NCI-H1930 (cell line): Measurements from ENCODE around the gene RASGEF1C.

ENCODE experiments used
- DNase-seq, 2 experiments: peaks; one replicate each; lab custom pipeline; 2025; lab: John Stamatoyannopoulos, UW

Gene RASGEF1C

DNA sequence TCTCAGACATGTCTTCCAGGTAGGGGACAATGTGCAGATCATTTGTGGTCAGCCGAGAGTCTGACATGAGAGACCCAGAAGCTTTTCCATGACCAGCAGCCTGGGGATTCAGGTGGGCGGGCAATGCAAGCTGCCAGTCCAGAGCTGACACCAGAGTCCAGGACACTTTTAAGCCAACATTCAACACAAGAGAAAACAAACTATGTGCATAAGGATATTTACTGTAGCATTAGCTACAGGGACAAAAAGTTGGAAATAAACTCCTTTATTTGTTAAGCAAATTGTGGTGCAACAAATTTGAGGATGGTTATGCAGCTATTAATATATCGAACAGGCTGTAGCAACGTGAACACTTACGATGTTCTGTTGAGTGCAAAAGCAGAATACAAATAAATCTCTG, 127.5 kb downstream of the RASGEF1C start:
- no peak for DNase-seq

DNA sequence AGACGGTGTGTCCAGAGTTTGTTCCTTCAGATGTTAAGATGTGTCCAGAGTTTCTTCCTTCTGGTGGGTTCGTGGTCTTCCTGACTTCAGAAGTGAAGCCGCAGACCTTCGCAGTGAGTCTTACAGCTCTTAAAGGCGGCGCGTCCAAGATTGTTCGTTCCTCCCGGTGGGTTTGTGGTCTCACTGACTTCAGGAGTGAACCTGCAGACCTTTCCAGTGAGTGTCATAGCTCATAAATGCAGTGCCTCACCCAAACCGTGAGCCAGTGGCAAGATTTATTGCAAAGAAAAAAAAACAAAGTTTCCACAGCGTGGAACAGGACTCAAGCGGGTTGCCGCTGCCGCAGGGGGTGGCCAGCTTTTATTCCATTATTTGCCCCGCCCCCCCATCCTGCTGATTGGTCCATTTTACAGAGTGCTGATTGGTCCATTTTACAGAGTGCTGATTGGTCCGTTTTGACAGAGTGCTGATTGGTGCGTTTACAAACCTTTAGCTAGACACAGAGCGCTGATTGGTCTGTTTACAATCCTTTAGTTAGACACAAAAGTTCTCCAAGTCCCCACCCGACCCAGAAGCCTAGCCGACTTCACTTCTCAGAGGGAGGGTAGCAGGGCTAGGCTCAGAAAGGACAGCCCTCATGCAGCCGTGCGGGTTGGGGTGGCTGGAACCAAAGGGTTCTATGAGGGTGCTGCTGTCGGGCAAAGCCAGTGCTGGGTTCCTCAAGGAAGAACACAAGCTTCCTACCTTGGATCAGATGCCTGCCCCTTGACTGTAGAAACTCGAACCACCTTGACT, 128.3 kb downstream of the RASGEF1C start:
- DNase-seq: no peak

GRCh38 chr5:180079702-180080466, 129.1 kb downstream of the RASGEF1C start:
- no peak for DNase-seq

DNA sequence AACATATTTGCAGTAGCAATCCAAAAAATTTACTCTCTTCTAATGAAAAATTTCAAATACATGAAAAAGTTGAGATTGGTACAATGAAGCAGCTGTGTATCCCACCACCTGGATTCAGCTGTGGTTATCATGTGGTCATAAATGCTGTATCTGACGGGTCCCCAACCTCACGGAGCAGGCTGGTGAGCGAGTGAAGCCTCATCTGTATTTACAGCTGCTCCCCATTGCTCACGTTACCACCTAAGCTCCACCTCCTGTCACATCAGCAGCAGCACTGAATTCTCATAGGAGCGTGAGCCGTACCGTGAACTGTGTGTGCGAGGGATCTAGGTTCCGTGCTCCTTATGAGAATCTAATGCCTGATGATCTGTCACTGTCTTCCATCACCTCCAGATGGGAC, 130.7 kb downstream of the RASGEF1C start:
- DNase-seq: no peak

DNA sequence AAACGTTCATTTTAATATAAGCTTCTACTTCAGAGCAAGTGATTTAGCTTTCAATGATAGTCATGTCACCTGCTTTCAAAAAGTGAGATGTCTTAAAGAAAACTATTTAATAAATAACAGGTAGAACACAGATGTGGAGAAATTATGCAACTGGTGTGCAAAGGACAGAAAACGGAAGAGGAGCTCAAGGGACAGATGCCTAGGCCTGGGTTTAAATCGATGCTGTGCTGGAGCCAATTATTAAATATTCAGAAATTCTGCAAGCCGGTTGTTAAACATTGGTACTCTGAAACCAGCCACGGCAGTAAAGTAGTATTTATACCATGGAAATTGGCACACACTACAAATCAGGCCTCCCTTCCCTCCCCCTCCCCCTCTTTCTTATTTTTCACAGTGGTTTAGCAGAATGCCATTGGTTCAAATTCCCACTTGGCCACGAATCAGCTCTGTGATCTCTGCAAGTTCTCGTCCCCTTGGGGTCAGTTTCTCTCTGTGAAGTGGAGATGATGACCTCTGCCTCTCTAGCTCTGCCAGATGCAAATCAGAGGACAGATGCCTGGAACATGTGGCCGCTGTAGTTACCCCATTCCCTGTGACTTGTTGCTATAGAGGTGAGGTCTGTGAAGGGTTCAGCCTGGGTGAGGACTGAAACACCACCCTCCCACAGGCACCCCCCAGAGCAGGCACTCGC, 131.3 kb downstream of the RASGEF1C start:
- DNase-seq: no peak

DNA sequence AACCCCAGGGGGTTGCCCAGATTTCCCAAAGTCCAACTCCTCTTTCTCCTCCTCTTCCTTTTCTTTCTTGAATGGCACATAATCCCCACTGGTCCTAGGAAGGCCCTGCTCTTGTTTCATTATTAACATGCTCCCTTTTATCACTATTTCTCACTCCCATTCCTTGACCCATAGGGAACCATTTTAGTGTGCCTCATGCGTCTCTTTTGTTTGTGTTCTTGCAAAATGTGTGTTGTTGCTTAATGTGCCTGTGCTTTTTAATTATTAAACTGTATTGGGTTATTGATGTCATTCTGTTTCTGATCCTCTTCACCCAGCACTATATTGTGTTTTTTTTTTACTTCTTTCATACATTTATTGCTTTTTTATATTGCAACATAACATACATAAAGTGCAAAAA, 133.3 kb downstream of the RASGEF1C start:
- DNase-seq: no peak

DNA sequence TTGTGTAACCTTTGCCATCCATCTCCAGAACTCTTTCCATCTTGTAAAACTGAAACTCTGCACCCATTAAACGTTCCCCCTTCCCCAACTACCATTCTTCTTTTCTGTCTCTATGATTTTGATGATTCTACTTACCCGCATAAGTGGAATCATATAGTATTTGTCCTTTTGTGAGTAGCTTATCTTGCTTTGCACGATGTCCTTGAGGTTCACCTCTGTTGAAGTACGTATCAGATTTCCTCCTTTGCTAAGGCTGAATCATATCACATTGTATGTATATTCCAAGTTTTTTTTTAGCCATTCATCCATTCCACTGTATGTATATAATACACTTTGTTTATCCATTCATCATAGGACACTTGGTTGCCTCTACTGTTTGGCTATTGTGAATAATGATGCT, 134.5 kb downstream of the RASGEF1C start:
- no peak for DNase-seq

DNA sequence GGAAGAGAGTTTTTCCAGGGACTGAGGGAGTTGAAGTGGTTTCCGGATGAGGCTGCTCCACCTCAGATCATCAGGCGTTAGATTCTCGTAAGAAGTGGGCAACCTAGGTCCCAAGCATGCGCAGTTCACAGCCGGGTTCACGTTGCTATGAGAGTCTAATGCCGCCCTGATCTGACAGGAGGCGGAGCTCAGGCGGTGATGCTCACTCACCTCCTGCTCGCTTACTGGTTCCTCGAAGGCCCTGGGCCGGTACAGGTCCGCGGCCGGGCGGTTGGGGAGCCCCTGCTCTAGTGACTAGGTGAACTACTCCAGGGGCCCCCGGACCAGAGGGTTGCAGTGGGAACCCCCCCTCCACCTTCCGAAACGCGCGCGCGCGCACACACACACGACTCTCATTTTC, 136.5 kb downstream of the RASGEF1C start:
- DNase-seq: no peak

- no peak for DNase-seq
Measured at GRCh38 chr5:180072256-180072548, 136.8 kb downstream of the RASGEF1C start.

GRCh38 chr5:180071531-180072255, 137.3 kb downstream of the RASGEF1C start, which contains the start of gene RNF130:
TSS of gene RNF130 (minus strand) at chr5:180071759. CDS start at chr5:180071702, 57 bp downstream.
- peak; percentile 72 to 82 for DNase-seq

DNA sequence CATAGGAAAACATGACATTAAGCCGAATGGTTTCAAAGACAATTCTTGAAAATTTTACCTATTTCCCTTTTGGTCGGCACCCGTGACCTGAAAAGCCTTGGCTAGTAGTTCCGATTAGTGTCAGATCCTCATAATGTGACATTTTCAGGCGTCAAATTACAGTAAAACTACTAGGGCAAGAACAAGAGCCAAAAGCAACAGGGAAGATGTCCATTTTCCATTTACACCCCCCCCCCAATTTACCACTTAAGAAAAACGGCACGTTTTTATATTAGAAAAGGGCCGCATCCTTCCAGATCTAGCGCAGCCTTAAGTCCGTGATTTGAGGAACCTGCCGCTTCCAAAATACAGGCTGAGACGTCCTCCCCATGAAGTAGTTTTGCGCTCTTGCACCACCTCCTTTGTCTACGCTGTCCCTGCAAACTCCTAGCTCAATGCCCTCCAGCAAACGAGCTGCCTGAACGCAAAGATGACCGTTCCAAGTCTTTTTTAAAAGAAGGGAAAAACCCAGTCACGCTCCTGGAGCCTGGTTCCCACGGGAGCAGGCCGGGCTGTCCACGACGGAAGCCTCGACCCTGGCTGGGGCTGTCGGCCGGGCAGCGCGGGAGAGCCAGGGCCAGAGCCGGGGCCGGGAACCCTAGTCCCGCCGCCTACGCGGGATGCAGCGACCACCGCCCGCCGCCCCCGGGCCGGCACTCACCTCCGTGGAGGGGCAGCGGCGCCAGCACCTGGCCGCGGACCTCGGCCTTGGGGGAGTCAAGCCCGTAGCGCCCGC, 138.1 kb downstream of the RASGEF1C start:
- DNase-seq: no peak

- DNase-seq: no peak
Measured at GRCh38 chr5:180069589-180070247, 139.3 kb downstream of the RASGEF1C start.

DNA sequence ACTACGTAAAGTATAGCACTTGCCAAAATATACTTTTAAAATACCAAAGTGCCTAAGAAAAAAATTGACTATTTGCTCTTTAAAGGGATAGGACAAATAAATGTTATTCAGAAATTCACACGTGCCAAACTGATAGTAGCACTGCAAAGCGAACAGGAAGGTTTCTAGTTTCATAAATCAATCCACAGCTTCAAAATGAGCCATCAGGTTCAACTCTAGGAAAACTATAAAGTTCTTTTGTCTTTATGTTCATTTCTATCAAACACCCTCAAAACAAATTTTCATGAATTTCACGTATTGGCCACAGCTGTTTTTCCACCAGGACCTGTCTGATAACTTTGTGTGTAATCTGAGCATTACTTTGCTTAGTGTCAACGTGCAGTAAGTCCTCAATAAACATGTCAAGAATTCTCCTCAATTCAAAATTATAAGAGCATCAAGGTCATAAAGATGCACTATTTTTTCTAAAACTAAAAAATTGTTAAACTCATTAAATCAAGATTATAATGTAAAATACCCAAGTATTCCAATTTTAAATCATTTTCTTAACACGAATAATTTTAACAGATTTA, 140.4 kb downstream of the RASGEF1C start:
- no peak for DNase-seq

GRCh38 chr5:180067986-180068385, 141.0 kb downstream of the RASGEF1C start:
- DNase-seq: no peak

GRCh38 chr5:180060192-180060591, 148.8 kb downstream of the RASGEF1C start:
- DNase-seq: no peak

DNA sequence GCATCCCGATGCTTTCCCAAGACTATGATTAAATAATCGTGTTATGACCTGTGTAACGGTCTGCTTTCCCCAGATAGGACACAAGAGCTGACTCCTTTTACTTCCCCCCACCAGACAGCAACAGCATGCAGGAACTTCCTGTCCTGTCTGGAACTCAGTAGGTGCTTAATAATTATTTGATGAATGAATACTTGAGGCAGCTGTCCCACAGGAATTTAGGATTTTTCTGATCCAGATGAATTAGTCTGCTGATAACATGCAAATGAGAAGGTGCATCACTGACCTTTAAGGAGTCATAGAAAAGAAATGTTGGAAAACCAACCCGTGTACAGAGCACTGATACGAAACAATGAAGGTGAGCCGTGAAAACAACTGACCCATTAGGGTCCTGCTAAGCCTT, 149.7 kb downstream of the RASGEF1C start:
- DNase-seq: no peak

DNA sequence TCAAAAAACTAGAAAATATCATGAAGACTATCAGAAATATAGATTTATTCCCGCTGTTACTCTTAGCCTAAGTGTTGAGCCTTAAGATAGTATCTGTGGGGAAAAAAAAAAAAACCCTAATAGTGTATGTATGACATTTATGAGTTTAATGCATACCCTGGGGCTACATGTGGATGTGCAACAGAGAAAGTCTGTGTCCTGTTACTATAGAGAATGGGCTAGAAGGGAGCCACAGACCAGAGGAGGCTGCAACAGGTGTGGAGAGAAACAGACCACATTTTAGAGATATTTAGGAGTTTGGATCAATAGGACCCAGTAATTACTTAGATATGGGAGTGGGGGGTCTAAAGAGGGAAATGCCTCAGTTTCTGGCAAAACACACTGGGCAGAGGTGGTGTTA, 152.9 kb downstream of the RASGEF1C start:
- no peak for DNase-seq

GRCh38 chr5:180054226-180054625, 154.8 kb downstream of the RASGEF1C start:
- no peak for DNase-seq

- no peak for DNase-seq
Measured at GRCh38 chr5:180053061-180053602, 155.9 kb downstream of the RASGEF1C start.

DNA sequence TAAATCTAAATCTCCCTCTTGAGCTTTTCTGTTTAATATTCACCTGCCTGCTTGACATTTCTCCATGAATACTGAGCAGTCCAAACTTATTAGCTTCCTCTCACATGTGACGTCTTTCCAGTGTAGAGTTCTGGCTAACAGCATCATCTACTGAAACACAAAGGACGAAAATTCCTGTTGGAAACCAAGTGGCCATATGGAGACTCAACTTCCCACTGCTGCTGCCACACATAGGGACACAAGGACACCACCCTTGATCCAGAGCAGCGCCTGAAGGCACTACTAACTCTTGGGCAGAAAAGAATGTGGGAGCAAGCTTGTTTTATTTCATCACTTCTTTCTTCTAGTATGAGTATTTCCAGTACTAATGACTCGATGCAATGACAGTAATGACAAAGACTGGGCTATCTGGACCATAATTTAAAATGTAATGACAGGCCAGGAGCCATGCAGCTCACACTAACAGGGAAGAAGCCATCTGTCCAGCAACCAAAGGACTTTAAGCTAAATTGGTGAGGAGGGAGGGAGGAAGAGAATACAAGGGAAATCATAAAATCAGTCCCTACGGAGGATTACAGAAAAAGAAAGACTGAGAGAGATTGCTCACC, 156.7 kb downstream of the RASGEF1C start:
- no peak for DNase-seq
